ENCODE measurements around the gene UROS. TPM values are rescaled to one million over a fixed set of nuclear protein-coding genes. Genes with fewer than 3 reads are reported as not detected.
A peak's percentile ranks its signal among the peaks of the same experiment; 100 is the strongest.

The UROS gene
- polyA plus RNA-seq (2014; cell fraction: cytosol; rRNA removed): 110 and 112 TPM in 2 replicates
- 83.5 and 94.3 TPM in 2 replicates for polyA plus RNA-seq (2014; cell fraction: nucleus; rRNA removed)

GRCh38 chr10:125822878-125823662 is at the start of gene UROS, which contains the start of gene BCCIP:
Gene UROS (minus strand): TSS chr10:125823258. CDS start chr10:125816499, 6,759 bp downstream.
Gene BCCIP (plus strand): TSS chr10:125823546. CDS start chr10:125823558, 12 bp downstream.
- peak; percentile 92 for DNase-seq (ENCODE audit: low spot score)

- DNase-seq (ENCODE audit: low spot score): no peak
Measured at GRCh38 chr10:125871338-125871737, 48.3 kb upstream of the UROS start.

- no peak for DNase-seq (ENCODE audit: low spot score)
Measured at GRCh38 chr10:125868372-125868975, 45.4 kb upstream of the UROS start.

GRCh38 chr10:125866421-125867029 is 43.5 kb upstream of the UROS start:
- DNase-seq (ENCODE audit: low spot score): no peak

GRCh38 chr10:125865120-125865519 is 42.1 kb upstream of the UROS start:
- DNase-seq (ENCODE audit: low spot score): no peak

GRCh38 chr10:125859128-125859817 is 36.2 kb upstream of the UROS start:
- DNase-seq (ENCODE audit: low spot score): no peak

- no peak for DNase-seq (ENCODE audit: low spot score)
Measured at GRCh38 chr10:125857185-125857760, 34.2 kb upstream of the UROS start.

- no peak for DNase-seq (ENCODE audit: low spot score)
Measured at GRCh38 chr10:125852487-125852886, 29.4 kb upstream of the UROS start.

- no peak for DNase-seq (ENCODE audit: low spot score)
Measured at GRCh38 chr10:125850766-125851731, 28.0 kb upstream of the UROS start.

- no peak for DNase-seq (ENCODE audit: low spot score)
Measured at GRCh38 chr10:125849448-125849847, 26.4 kb upstream of the UROS start.

GRCh38 chr10:125848857-125849256 is 25.8 kb upstream of the UROS start:
- no peak for DNase-seq (ENCODE audit: low spot score)

GRCh38 chr10:125848371-125848770 is 25.3 kb upstream of the UROS start:
- no peak for DNase-seq (ENCODE audit: low spot score)

GRCh38 chr10:125846894-125847293 is 23.8 kb upstream of the UROS start:
- no peak for DNase-seq (ENCODE audit: low spot score)

GRCh38 chr10:125845617-125846016 is 22.6 kb upstream of the UROS start:
- no peak for DNase-seq (ENCODE audit: low spot score)

GRCh38 chr10:125844751-125845221 is 21.7 kb upstream of the UROS start:
- DNase-seq (ENCODE audit: low spot score): no peak

GRCh38 chr10:125843603-125844329 is 20.7 kb upstream of the UROS start:
- DNase-seq (ENCODE audit: low spot score): no peak

- no peak for DNase-seq (ENCODE audit: low spot score)
Measured at GRCh38 chr10:125840955-125841354, 17.9 kb upstream of the UROS start.

- DNase-seq (ENCODE audit: low spot score): no peak
Measured at GRCh38 chr10:125840406-125840805, 17.3 kb upstream of the UROS start.

GRCh38 chr10:125838802-125839575 is 15.9 kb upstream of the UROS start:
- DNase-seq (ENCODE audit: low spot score): no peak
